GM10248 (cell line): ENCODE results near the gene ACTN4.

Experiments
- CTCF ChIA-PET: fragments of 300-600 bp; sonication (Branson Sonifier 250); formaldehyde crosslinking; extraction: SDS; loops from one replicate; lab custom pipeline; 2021; ENCODE audit warnings: antibody characterized with exemption; lab: Yijun Ruan, JAX
- POLR2A ChIA-PET: fragments of 350-650 bp; sonication (Branson Sonifier 250); formaldehyde crosslinking; extraction: SDS; loops from one replicate; lab custom pipeline; 2020; ENCODE audit warnings: antibody characterized with exemption; lab: Yijun Ruan, JAX
- DNase-seq: peaks from one replicate; pipeline ENCODE4 v3.0.0; 2012; ENCODE audit errors: extremely low spot score
- CTCF ChIP-seq: IDR thresholded peaks from 2 replicates; pipeline ENCODE4 v1.5.1; 2012; ENCODE audit warnings: mild to moderate bottlenecking, low read depth; ENCODE audit errors: extremely low read depth, missing control alignments, control extremely low read depth

Gene ACTN4

GRCh38 chr19:38691938-38692457, 44.5 kb downstream of the ACTN4 start:
- no peak for TF ChIP-seq CTCF
- ChIA-PET CTCF (interaction anchor here (0.8 to 1.9 kb wide), 2 partner anchors 17 to 57 kb away, joined by 5 to 6 read pairs; no protein-coding TSS in a partner anchor), POLR2A (no interaction called here)
- DNase-seq = no peak

- DNase-seq = no peak
- ChIA-PET POLR2A (no interaction called here), CTCF (interaction anchor here (0.9 to 1.7 kb wide), 4 partner anchors 10 to 77 kb away, joined by 3 to 5 read pairs (median 5); no protein-coding TSS in a partner anchor)
- no peak for TF ChIP-seq CTCF
Measured at GRCh38 chr19:38692458-38693379, 45.3 kb downstream of the ACTN4 start.

DNA sequence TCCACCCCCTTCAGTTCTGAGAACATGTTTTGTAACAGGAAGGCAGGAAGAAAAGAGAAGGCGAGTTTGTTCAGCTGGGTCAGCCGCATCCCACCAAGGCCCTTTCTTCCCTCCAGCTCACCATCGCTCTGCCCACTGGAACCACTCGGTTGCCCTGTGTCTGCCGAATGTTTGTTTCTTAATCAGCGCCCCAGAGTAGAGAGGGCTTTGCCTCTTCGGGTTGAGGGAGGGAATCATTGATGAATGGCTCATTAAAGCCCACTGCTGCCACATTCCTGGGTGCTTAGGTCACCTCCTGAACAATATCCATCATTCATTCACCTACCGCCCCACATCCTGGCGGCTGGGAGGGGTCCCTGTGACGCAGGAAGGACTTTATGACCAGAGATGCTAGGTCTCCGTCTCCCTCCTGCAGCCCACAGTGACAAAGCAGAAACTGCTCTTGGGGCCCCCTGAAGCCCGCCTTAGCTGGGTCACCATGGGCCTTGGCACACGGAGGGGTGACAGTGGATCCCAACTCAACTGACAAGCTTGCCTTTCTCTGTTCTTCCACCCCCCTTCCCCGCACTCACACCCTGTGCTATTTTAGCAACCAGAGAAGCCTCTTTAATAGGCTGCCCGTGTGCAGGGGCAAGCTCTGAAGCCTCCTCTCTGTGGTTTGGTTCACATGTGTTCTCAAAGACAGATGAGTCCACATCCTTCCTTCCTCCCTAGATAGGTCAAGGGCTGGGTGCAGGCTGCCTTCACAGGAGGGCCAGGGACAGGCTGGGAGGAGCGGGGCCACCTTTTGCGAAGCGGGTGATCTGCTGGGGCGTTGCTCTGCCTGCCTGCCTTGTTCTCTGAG, 46.2 kb downstream of the ACTN4 start:
- ChIA-PET POLR2A (no interaction called here), CTCF (interaction anchor here (0.9 to 1.7 kb wide), 5 partner anchors 9 to 76 kb away, joined by 3 to 5 read pairs (median 5); no protein-coding TSS in a partner anchor)
- no peak for TF ChIP-seq CTCF
- peak; percentile 64 for DNase-seq

- CTCF ChIA-PET = interaction anchor here (1.0 to 1.1 kb wide), 2 partner anchors 61 to 150 kb away, joined by 3 read pairs; no protein-coding TSS in a partner anchor
- POLR2A ChIA-PET = no interaction called here
- TF ChIP-seq CTCF = no peak
- no peak for DNase-seq
Measured at GRCh38 chr19:38695317-38695683, 47.9 kb downstream of the ACTN4 start.

DNA sequence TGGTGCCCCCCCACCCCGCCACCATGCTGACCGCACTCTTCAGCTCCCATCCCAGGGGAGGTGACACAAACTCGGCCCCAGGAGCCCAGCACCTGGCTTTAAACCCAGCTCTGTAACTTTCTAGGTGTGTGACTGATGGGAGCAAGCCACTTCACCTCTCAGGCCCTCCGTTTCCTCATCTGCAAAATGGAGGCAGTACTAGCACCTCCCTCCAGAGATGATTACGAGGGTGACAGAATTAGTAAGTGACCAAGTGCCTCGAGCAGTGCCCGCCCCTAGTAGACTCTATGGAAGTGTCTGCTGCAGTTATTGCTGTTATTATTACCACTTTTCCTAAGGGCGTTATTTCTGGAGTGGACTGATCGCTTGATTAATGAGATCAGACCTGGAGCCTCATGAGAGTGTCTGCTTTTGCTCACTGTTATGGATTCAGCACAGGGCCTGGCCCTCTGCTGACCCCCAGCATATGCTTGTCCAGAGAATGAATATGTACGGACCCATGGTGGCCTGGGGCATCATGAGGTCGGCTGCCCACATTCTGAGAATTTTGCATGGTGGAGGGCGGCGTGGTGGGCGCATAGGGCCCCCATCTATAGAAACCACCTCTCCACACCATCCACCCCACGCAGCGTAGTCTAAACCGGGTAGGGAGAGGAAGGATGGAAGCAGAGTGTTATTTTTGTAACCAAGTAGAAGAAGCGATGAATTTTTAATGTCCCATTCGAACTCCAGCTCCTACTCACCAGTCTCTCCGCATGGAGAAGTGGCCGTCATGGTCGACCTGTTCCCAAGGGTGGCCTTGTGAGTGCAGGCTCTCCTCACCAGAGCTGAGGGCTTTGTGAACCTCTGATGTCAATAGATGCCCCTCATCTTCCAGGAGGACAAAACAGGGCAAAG, 48.6 kb downstream of the ACTN4 start:
- TF ChIP-seq CTCF = no peak
- DNase-seq = no peak
- CTCF ChIA-PET = interaction anchor here (1.0 to 1.1 kb wide), 2 partner anchors 62 to 151 kb away, joined by 3 read pairs; no protein-coding TSS in a partner anchor
- POLR2A ChIA-PET = no interaction called here

DNA sequence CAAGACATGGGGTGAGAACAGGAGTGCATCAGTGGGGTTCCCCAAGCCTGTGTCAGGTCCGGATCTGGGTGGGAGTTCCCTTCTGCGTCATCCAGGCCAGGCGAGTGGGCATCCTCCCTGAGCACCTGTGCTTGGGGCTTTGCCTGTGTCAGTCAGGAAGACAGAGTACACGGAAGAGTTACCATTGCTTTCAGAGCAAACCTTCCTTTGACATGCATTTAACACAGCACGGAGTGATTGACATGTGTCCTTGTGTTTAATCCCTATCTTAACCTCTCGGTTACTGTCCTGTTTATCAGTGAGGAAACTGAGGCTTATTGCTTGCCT, 49.2 kb downstream of the ACTN4 start:
- TF ChIP-seq CTCF = no peak
- POLR2A ChIA-PET = no interaction called here
- no peak for DNase-seq
- CTCF ChIA-PET = no interaction called here
